Activated CD4-positive, alpha-beta T cell treated with anti-CD3 and anti-CD28 coated beads for 4 hours (primary cell): ENCODE results near the gene CAD.
A peak's percentile ranks its signal among the peaks of the same experiment; 100 is the strongest.

Experiments
- DNase-seq, 2 donors: peaks; one replicate each; pipeline ENCODE4 v3.0.0-alpha.2; 2020

CAD gene

GRCh38 chr2:27231921-27232320 is 14.8 kb downstream of the CAD start:
- no peak for DNase-seq

GRCh38 chr2:27233341-27233740 is 16.2 kb downstream of the CAD start:
- DNase-seq, result no peak

- no peak for DNase-seq
Measured at GRCh38 chr2:27236136-27236535, 19.0 kb downstream of the CAD start.

GRCh38 chr2:27236626-27237025 is 19.5 kb downstream of the CAD start:
- DNase-seq, result no peak

GRCh38 chr2:27237341-27237945 is 20.3 kb downstream of the CAD start:
- DNase-seq, result no peak

- no peak for DNase-seq
Measured at GRCh38 chr2:27238976-27239375, 21.8 kb downstream of the CAD start.

- no peak for DNase-seq
Measured at GRCh38 chr2:27240406-27240805, 23.2 kb downstream of the CAD start.

- DNase-seq, result no peak
Measured at GRCh38 chr2:27241761-27242613, 24.8 kb downstream of the CAD start.

- no peak for DNase-seq
Measured at GRCh38 chr2:27242614-27242951, 25.4 kb downstream of the CAD start.

GRCh38 chr2:27243391-27244130 is 26.4 kb downstream of the CAD start:
- no peak for DNase-seq

GRCh38 chr2:27245116-27245515 is 27.9 kb downstream of the CAD start:
- DNase-seq, result no peak

- DNase-seq, result no peak
Measured at GRCh38 chr2:27245626-27246025, 28.5 kb downstream of the CAD start.

GRCh38 chr2:27247893-27248292 is 30.7 kb downstream of the CAD start:
- DNase-seq, result no peak

- DNase-seq, result no peak
Measured at GRCh38 chr2:27249159-27249890, 32.2 kb downstream of the CAD start.

- peak in 1 of 2 donors; percentile 37 for DNase-seq
Measured at GRCh38 chr2:27249891-27250651, 32.9 kb downstream of the CAD start.

GRCh38 chr2:27250652-27251379 is 33.6 kb downstream of the CAD start:
- no peak for DNase-seq

- DNase-seq, result no peak
Measured at GRCh38 chr2:27251766-27252165, 34.6 kb downstream of the CAD start.

GRCh38 chr2:27255187-27255586 is 38.0 kb downstream of the CAD start:
- no peak for DNase-seq

GRCh38 chr2:27255660-27256059 is 38.5 kb downstream of the CAD start:
- no peak for DNase-seq

GRCh38 chr2:27256855-27257454 is 39.8 kb downstream of the CAD start:
- no peak for DNase-seq

GRCh38 chr2:27258051-27258450 is 40.9 kb downstream of the CAD start:
- DNase-seq, result no peak
